Urinary bladder (tissue), 4 donors: ENCODE data around the gene CD83. TPM values are rescaled to one million over a fixed set of nuclear protein-coding genes. Genes with fewer than 3 reads are reported as not detected.
"Not testable (repeated sequence)": the region's sequence is repeated elsewhere in the genome, so short reads cannot be mapped to it uniquely, and the experiment has no call there.

ENCODE experiments used
- DNase-seq: peaks from one replicate; pipeline ENCODE4 v3.0.0-alpha.2; 2015; ENCODE audit errors: extremely low spot score
- H3K27ac ChIP-seq: one replicate; pipeline ENCODE4 v1.5.1; 2013; ENCODE audit warnings: low read depth, mild to moderate bottlenecking, moderate library complexity
- H3K36me3 ChIP-seq: one replicate; pipeline ENCODE4 v1.6.1; 2013; ENCODE audit warnings: mild to moderate bottlenecking, moderate library complexity; ENCODE audit not compliant: insufficient read depth
- H3K4me1 ChIP-seq: one replicate; pipeline ENCODE4 v1.6.1; 2013; ENCODE audit warnings: mild to moderate bottlenecking, moderate library complexity; ENCODE audit not compliant: insufficient read depth
- H3K4me3 ChIP-seq: one replicate; pipeline ENCODE4 v1.5.1; 2013; ENCODE audit warnings: low read depth, low read length
- WGBS: extraction: QIAGEN DNeasy Blood & Tissue Kit; methylation state at CpG from one replicate; pipeline ENCODE4 v1.1.7; 2013; 5-methylcytosine and 5-hydroxymethylcytosine counted together
- polyA plus RNA-seq: library from polyadenylated mRNA; stranded (reverse); fragments of 200-250 nt; gene quantifications from one replicate; pipeline ENCODE4 v1.2.3, GENCODE V29; 2013
- total RNA-seq: library from RNA; depleted of rRNA; stranded (reverse); fragments of >200 nt; gene quantifications from one replicate; pipeline ENCODE4 v1.2.3, GENCODE V29; 2014
- donor health status: healthy with polysubstance abuse.
- donor health status: healthy.

CD83 gene
- 16.9 TPM for total RNA-seq
- 1.8 TPM for polyA plus RNA-seq

DNA sequence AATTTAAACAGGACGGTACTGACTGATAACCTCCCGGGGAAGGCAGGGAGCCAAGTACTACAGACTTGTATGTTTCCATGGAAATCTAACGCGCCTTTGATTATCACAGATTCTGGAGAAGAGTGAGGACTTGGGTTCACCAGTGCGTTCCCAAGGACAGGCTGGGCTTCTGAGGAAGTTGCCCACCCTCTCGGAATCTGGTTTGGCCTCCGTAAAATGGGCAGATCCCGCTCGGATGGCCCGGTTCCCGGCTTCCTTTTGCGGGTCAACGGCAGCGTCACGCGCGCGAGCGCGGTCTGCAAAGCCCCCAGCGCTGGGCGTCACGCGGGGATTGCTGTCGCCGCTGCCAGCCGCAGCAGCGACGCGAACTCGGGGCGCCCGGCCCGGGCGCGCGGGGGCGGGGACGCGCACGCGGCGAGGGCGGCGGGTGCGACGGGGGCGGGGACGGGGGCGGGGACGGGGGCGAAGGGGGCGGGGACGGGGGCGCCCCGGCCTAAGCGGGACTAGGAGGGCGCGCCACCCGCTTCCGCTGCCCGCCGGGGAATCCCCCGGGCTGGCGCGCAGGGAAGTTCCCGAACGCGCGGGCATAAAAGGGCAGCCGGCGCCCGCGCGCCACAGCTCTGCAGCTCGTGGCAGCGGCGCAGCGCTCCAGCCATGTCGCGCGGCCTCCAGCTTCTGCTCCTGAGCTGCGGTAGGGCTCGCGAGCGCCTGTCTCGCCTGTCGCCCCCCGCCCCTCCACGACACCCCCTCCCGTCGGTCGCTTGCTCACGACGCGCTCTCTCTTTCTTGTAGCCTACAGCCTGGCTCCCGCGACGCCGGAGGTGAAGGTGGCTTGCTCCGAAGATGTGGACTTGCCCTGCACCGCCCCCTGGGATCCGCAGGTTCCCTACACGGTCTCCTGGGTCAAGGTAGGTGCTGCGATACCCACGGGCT is at the start of gene CD83:
CD83 (plus strand) TSS at position 615 of the 933 bp plus-strand sequence; CDS start at position 655, 40 bp downstream.
- H3K27ac ChIP-seq, result no peak within 1 kb of the TSS
- H3K4me3 ChIP-seq, result peak within 1 kb of the TSS; percentile 65
- H3K36me3 ChIP-seq, result no peaks in the 10 kb centered on the region
- DNase-seq, result no peak
- WGBS, result under 1% methylated on average over 104 of the region's 106 CpGs
- H3K4me1 ChIP-seq, result no peaks in the 10 kb centered on the region

GRCh38 chr6:14068133-14068532 is 49.4 kb upstream of the CD83 start:
- H3K27ac ChIP-seq, result no peak overlapping the region
- no peaks in the 10 kb centered on the region for H3K36me3 ChIP-seq
- H3K4me1 ChIP-seq, result no peaks in the 10 kb centered on the region
- WGBS, result 69% methylated on average over 5 of the region's 5 CpGs
- DNase-seq, result no peak
- no peak overlapping the region for H3K4me3 ChIP-seq

GRCh38 chr6:14068623-14069022 is 48.9 kb upstream of the CD83 start:
- 89% methylated on average over 19 of the region's 19 CpGs for WGBS
- Histone ChIP-seq H3K27ac (no peak overlapping the region), H3K4me1 (no peaks in the 10 kb centered on the region), H3K36me3 (no peaks in the 10 kb centered on the region), H3K4me3 (no peak overlapping the region)
- no peak for DNase-seq

DNA sequence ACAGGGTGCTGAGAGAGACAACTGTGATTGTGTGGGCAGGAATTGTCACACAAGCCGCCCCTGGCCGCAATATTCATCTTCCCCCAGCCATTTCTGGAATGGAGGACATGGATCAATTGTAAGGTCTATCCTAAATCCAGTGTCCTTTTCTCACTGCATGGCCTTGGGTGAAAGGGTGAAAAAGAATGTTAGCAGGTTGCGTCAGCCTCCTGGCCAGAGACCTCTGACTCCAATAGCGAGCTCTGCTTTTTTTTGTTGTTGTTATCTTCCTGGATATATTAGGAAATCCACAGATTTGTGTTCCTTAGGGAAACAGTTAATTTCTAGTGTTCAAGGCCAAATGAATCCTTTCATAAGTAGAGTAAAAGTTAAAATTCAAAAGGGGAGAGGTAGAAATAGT is 47.1 kb upstream of the CD83 start:
- DNase-seq, result no peak
- no peaks in the 10 kb centered on the region for H3K4me1 ChIP-seq
- 92% methylated on average over 4 of the region's 4 CpGs for WGBS
- H3K27ac ChIP-seq, result no peak overlapping the region
- H3K36me3 ChIP-seq, result no peaks in the 10 kb centered on the region
- no peak overlapping the region for H3K4me3 ChIP-seq

- Histone ChIP-seq H3K27ac (no peak overlapping the region), H3K4me3 (no peak overlapping the region), H3K36me3 (no peaks in the 10 kb centered on the region), H3K4me1 (no peaks in the 10 kb centered on the region)
- 79% methylated on average over 5 of the region's 5 CpGs for WGBS
- DNase-seq, result no peak
Measured at GRCh38 chr6:14072084-14072483, 45.5 kb upstream of the CD83 start.

GRCh38 chr6:14073561-14074354 is 43.8 kb upstream of the CD83 start:
- H3K27ac ChIP-seq, H3K36me3 ChIP-seq, DNase-seq, H3K4me3 ChIP-seq, H3K4me1 ChIP-seq: not testable (repeated sequence)
- WGBS, result 98% methylated on average over 7 of the region's 7 CpGs

DNA sequence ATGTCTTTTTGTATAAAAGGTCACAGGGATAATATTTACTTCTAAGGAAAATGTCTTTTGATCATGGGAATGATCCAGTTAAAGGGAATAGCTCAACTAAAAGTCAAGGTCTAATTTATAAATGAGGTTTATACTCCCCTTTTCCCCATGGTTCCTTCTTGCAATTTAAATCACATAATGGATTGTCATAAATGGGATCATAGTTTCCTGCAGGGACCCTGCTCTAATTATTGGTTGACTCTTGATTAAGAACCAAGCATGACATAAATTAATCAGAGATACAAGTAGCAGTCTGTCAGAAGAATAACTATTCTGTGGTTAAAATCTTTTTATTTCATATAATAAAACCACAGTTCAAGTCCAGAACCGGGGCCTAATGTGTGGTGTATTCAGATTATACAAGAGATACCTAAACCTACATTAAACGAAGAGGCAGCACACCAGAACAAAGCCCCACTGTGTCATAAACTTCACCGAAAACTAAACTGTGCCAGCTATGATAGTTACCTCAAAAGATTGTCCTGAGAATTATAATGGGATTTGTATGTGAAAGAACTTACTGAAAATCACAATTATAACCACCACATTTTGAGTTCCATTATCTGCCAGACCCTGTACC is 43.0 kb upstream of the CD83 start:
- DNase-seq, result no peak
- H3K27ac ChIP-seq, result no peak overlapping the region
- H3K4me3 ChIP-seq, result peak overlapping the region; percentile 20
- WGBS, result 57% methylated on average over 3 of the region's 3 CpGs
- H3K36me3 ChIP-seq, result no peaks in the 10 kb centered on the region
- H3K4me1 ChIP-seq, result no peaks in the 10 kb centered on the region

GRCh38 chr6:14075095-14075503 is 42.5 kb upstream of the CD83 start:
- no peaks in the 10 kb centered on the region for H3K4me1 ChIP-seq
- no peaks in the 10 kb centered on the region for H3K36me3 ChIP-seq
- peak; percentile 29 for DNase-seq
- WGBS, result 5% methylated on average over 7 of the region's 7 CpGs
- peak overlapping the region; percentile 29 for H3K27ac ChIP-seq
- peak overlapping the region; percentile 20 for H3K4me3 ChIP-seq

- WGBS, result 89% methylated on average over 4 of the region's 4 CpGs
- H3K4me1 ChIP-seq, result no peaks in the 10 kb centered on the region
- H3K27ac ChIP-seq, result no peak overlapping the region
- H3K4me3 ChIP-seq, result no peak overlapping the region
- H3K36me3 ChIP-seq, result no peaks in the 10 kb centered on the region
- DNase-seq, result no peak
Measured at GRCh38 chr6:14077193-14077867, 40.2 kb upstream of the CD83 start.

DNA sequence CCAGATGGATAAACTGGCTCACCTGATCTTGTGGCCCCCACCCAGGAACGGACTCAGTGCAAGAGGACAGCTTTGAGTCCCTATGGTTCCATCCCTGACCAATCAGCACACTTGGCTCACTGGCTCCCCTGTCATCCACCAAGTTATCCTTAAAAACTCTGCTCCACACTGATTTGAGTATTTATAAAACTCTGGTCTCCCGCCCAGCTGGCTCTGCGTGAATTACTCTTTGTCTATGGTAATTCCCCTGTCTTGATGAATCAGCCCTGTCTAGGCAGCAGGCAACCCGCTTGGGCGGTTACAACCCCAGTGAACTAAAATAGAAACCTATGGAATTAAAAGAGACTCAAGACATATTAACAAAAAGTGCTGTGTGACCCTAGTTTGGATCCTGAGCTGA is 38.1 kb upstream of the CD83 start:
- WGBS, result 34% methylated on average over 5 of the region's 5 CpGs
- Histone ChIP-seq H3K27ac (no peak overlapping the region), H3K4me3 (no peak overlapping the region), H3K36me3 (no peaks in the 10 kb centered on the region), H3K4me1 (no peaks in the 10 kb centered on the region)
- DNase-seq, result no peak

DNA sequence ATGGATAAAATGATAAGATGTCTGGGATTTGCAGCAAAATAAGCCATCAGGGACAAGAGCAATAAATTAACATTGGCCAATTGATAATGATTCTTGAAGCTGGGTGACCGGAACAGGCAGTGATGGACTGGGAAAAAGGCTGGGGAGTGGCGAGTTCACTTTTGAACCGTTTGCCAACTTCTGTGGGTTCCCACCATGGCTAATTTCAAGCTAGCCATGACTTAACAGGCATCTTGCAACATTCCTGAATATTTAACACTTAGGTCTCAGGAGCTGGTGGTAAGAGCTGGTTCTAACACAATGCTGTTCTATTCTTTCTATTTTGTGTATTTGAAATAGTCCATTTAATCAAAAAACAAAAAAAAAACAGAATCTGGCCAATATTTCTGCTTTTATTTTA is 37.6 kb upstream of the CD83 start:
- Histone ChIP-seq H3K36me3 (no peaks in the 10 kb centered on the region), H3K27ac (no peak overlapping the region), H3K4me3 (no peak overlapping the region), H3K4me1 (no peaks in the 10 kb centered on the region)
- no peak for DNase-seq
- WGBS, result 75% methylated on average over 3 of the region's 3 CpGs

DNA sequence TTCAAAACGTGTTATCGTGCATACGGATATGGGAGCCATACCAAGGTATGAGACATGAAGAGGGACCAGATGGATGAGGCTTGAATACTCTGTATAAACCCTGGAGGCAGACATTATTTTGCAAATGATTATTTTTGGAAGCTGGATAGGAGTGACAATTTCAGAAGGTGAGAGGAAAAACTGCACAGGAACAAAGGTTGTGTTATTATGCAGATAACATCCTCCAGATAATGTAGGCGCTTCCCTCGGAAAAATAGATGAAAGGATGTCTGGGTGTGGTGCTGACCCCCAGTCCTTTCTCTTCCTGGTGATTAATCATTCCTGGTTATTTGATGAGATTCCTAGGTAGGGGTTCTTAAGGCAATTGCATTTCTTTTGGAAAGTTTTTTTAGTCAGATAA is 36.4 kb upstream of the CD83 start:
- H3K4me3 ChIP-seq, result no peak overlapping the region
- DNase-seq, result no peak
- no peak overlapping the region for H3K27ac ChIP-seq
- H3K36me3 ChIP-seq, result no peaks in the 10 kb centered on the region
- 79% methylated on average over 5 of the region's 5 CpGs for WGBS
- H3K4me1 ChIP-seq, result no peaks in the 10 kb centered on the region

GRCh38 chr6:14082771-14083170 is 34.8 kb upstream of the CD83 start:
- WGBS, result 71% methylated on average over 3 of the region's 3 CpGs
- H3K4me1 ChIP-seq, result no peaks in the 10 kb centered on the region
- H3K27ac ChIP-seq, result no peak overlapping the region
- no peak overlapping the region for H3K4me3 ChIP-seq
- H3K36me3 ChIP-seq, result no peaks in the 10 kb centered on the region
- DNase-seq, result no peak
